Activated CD4-positive, alpha-beta T cell treated with anti-CD3 and anti-CD28 coated beads for 36 hours (primary cell): ENCODE results near the gene TIA1. TPM values are rescaled to one million over a fixed set of nuclear protein-coding genes. Genes with fewer than 3 reads are reported as not detected.

Experiments used
- microRNA-seq: library from miRNA; unstranded; fragments of <30 nt; microRNA quantifications from one replicate; pipeline ENCODE4 v1.2.0, GENCODE V29; 2021; ENCODE audit warnings: borderline replicate concordance
- total RNA-seq, 2 experiments: library from RNA; stranded (reverse); gene quantifications; one replicate each; pipeline ENCODE4 v1.2.3, GENCODE V29; 2021

TIA1 gene
- total RNA-seq, 2 experiments from 2014 or later, result 85.4 to 98.3 TPM

Small RNAs within 50 kb of the gene (microRNA-seq; reads per million reads assigned to microRNA genes)
- gene MIR1285-2, result not detected

Other genes with a start within 250 kb of the TIA1 start
- gene PCBP1, start 161.2 kb downstream of the TIA1 start, total RNA-seq, result 100 to 1,000 TPM; 417 to 450 TPM
- 10 to 100 TPM; 22.6 to 23.3 TPM for gene C2orf42, start 57.6 kb downstream of the TIA1 start, total RNA-seq
- gene PCYOX1, start 9.5 kb upstream of the TIA1 start, total RNA-seq, result 10 to 100 TPM in 1 of 2 experiments, 1 to 10 TPM in 1; 9.3 to 12.9 TPM
- 100 to 1,000 TPM; 465 to 530 TPM for gene SNRPG, start 45.1 kb upstream of the TIA1 start, total RNA-seq
- gene FAM136A, start 53.4 kb upstream of the TIA1 start, total RNA-seq, result 10 to 100 TPM; 45.0 to 52.8 TPM